Karpas-422 (cell line): Measurements from ENCODE around the gene P3H2. TPM values are rescaled to one million over a fixed set of nuclear protein-coding genes. Genes with fewer than 3 reads are reported as not detected.

ENCODE experiments used
- DNase-seq: peaks from one replicate; pipeline ENCODE4 v3.0.0-alpha.2; 2015
- H2AFZ ChIP-seq: fragments of 200-600 bp; sonication (generic); 2 replicates; pipeline ENCODE4 v1.6.1; 2014; ENCODE audit warnings: antibody characterized with exemption, low read length, mixed read lengths
- H3K27ac ChIP-seq: fragments of 200-600 bp; sonication (generic); 2 replicates; pipeline ENCODE4 v1.5.1; 2014; ENCODE audit warnings: mild to moderate bottlenecking, low read length, moderate library complexity
- H3K27me3 ChIP-seq: fragments of 200-600 bp; sonication (generic); 2 replicates; pipeline ENCODE4 v1.6.1; 2014; ENCODE audit warnings: low read length, mixed read lengths
- H3K36me3 ChIP-seq: fragments of 200-600 bp; sonication (generic); 2 replicates; pipeline ENCODE4 v1.6.1; 2014; ENCODE audit warnings: low read length, mixed read lengths; ENCODE audit not compliant: insufficient read depth
- H3K4me1 ChIP-seq: fragments of 200-600 bp; sonication (generic); 2 replicates; pipeline ENCODE4 v1.6.1; 2014; ENCODE audit warnings: mild to moderate bottlenecking, low read length, mixed read lengths
- H3K4me2 ChIP-seq: fragments of 200-600 bp; sonication (generic); 2 replicates; pipeline ENCODE4 v1.6.1; 2014; ENCODE audit warnings: low read length, low read depth, mild to moderate bottlenecking; ENCODE audit not compliant: poor library complexity, severe bottlenecking
- H3K4me3 ChIP-seq: fragments of 200-600 bp; sonication (generic); 2 replicates; pipeline ENCODE4 v1.5.1; 2014; ENCODE audit warnings: mild to moderate bottlenecking, antibody characterized with exemption, low read length, mixed read lengths
- H3K79me2 ChIP-seq: fragments of 200-600 bp; sonication (generic); 2 replicates; pipeline ENCODE4 v1.6.1; 2014; ENCODE audit warnings: mild to moderate bottlenecking, low read length, mixed read lengths
- H3K9ac ChIP-seq: fragments of 200-600 bp; sonication (generic); 2 replicates; pipeline ENCODE4 v1.6.0; 2014; ENCODE audit warnings: low read length
- H3K9me2 ChIP-seq: fragments of 200-600 bp; sonication (generic), shearing (Covaris generic); replicated peaks from 2 replicates; pipeline ENCODE4 v1.6.0; 2014; ENCODE audit warnings: mild to moderate bottlenecking, low read length, moderate library complexity; ENCODE audit not compliant: insufficient read depth
- H3K9me3 ChIP-seq: fragments of 300-700, 200-600 bp; sonication (generic); 2 replicates; pipeline ENCODE4 v1.6.1; 2014; ENCODE audit warnings: low read length, mixed read lengths
- H4K20me1 ChIP-seq: fragments of 200-600 bp; sonication (generic); 2 replicates; pipeline ENCODE4 v1.6.1; 2014; ENCODE audit warnings: mild to moderate bottlenecking, antibody characterized with exemption, low read length, low read depth; ENCODE audit not compliant: insufficient read depth
- total RNA-seq: library from RNA; depleted of rRNA; stranded (reverse); fragments of >200 nt; shearing (Covaris generic); gene quantifications from 2 replicates; pipeline ENCODE4 v1.2.3, GENCODE V29; 2014; ENCODE audit warnings: low replicate concordance

Gene P3H2
- total RNA-seq, 1 experiment from 2014 or later: not detected

GRCh38 chr3:190070622-190071347 lies 49.9 kb downstream of the P3H2 start:
- Histone ChIP-seq H3K27me3 (no peaks in the 10 kb centered on the region; the same call in 1 of the 2 replicates), H3K4me2 (no peak overlapping the region), H3K9me3 (no peaks in the 10 kb centered on the region), H3K4me1 (no peaks in the 10 kb centered on the region), H3K9ac (no peak overlapping the region), H2AFZ (no peak overlapping the region), H3K4me3 (no peak overlapping the region), H3K36me3 (no peaks in the 10 kb centered on the region), H3K27ac (no peak overlapping the region), H3K79me2 (no peaks in the 10 kb centered on the region), H4K20me1 (no peaks in the 10 kb centered on the region), H3K9me2 (no peaks in the 10 kb centered on the region)
- no peak for DNase-seq

GRCh38 chr3:190065204-190065603 lies 55.5 kb downstream of the P3H2 start:
- Histone ChIP-seq H3K36me3 (no peaks in the 10 kb centered on the region), H3K4me1 (no peaks in the 10 kb centered on the region), H3K9ac (no peak overlapping the region), H4K20me1 (no peaks in the 10 kb centered on the region), H3K9me3 (no peaks in the 10 kb centered on the region), H2AFZ (no peak overlapping the region), H3K4me2 (no peak overlapping the region), H3K9me2 (no peaks in the 10 kb centered on the region), H3K79me2 (no peaks in the 10 kb centered on the region), H3K27ac (no peak overlapping the region), H3K27me3 (no peaks in the 10 kb centered on the region; the same call in 1 of the 2 replicates), H3K4me3 (no peak overlapping the region)
- DNase-seq: no peak

GRCh38 chr3:190064659-190065058 lies 56.0 kb downstream of the P3H2 start:
- Histone ChIP-seq H3K9ac (no peak overlapping the region), H4K20me1 (no peaks in the 10 kb centered on the region), H3K4me2 (no peak overlapping the region), H3K79me2 (no peaks in the 10 kb centered on the region), H3K4me3 (no peak overlapping the region), H2AFZ (no peak overlapping the region), H3K27me3 (no peaks in the 10 kb centered on the region), H3K27ac (no peak overlapping the region), H3K4me1 (no peaks in the 10 kb centered on the region), H3K9me3 (no peaks in the 10 kb centered on the region), H3K9me2 (no peaks in the 10 kb centered on the region), H3K36me3 (no peaks in the 10 kb centered on the region)
- no peak for DNase-seq

GRCh38 chr3:190064112-190064511 lies 56.6 kb downstream of the P3H2 start:
- Histone ChIP-seq H3K4me3 (no peak overlapping the region), H3K4me2 (no peak overlapping the region), H3K79me2 (no peaks in the 10 kb centered on the region), H3K36me3 (no peaks in the 10 kb centered on the region), H3K4me1 (no peaks in the 10 kb centered on the region), H3K9me3 (no peaks in the 10 kb centered on the region), H3K27ac (no peak overlapping the region), H3K27me3 (no peaks in the 10 kb centered on the region), H2AFZ (no peak overlapping the region), H3K9me2 (no peaks in the 10 kb centered on the region), H3K9ac (no peak overlapping the region), H4K20me1 (no peaks in the 10 kb centered on the region)
- DNase-seq: no peak

GRCh38 chr3:190063490-190063889 lies 57.2 kb downstream of the P3H2 start:
- Histone ChIP-seq H3K9ac (no peak overlapping the region), H3K27ac (no peak overlapping the region), H2AFZ (no peak overlapping the region), H3K9me3 (no peaks in the 10 kb centered on the region), H3K36me3 (no peaks in the 10 kb centered on the region), H3K27me3 (no peaks in the 10 kb centered on the region), H3K4me3 (no peak overlapping the region), H3K4me1 (no peaks in the 10 kb centered on the region), H3K4me2 (no peak overlapping the region), H4K20me1 (no peaks in the 10 kb centered on the region), H3K79me2 (no peaks in the 10 kb centered on the region), H3K9me2 (no peaks in the 10 kb centered on the region)
- DNase-seq: no peak

GRCh38 chr3:190060192-190060775 lies 60.4 kb downstream of the P3H2 start:
- no peaks in the 10 kb centered on the region for H3K4me1 ChIP-seq
- no peaks in the 10 kb centered on the region for H3K9me2 ChIP-seq
- no peaks in the 10 kb centered on the region for H4K20me1 ChIP-seq
- no peaks in the 10 kb centered on the region for H3K27me3 ChIP-seq
- DNase-seq: no peak
- no peaks in the 10 kb centered on the region for H3K9me3 ChIP-seq
- H3K9ac ChIP-seq: no peak overlapping the region
- H3K36me3 ChIP-seq: no peaks in the 10 kb centered on the region
- H3K4me3 ChIP-seq: no peak overlapping the region
- H3K4me2 ChIP-seq: no peak overlapping the region
- H3K27ac ChIP-seq: no peak overlapping the region
- no peak overlapping the region for H2AFZ ChIP-seq
- H3K79me2 ChIP-seq: no peaks in the 10 kb centered on the region

- H3K4me3 ChIP-seq: no peak overlapping the region
- no peaks in the 10 kb centered on the region for H3K27me3 ChIP-seq
- no peaks in the 10 kb centered on the region for H3K9me2 ChIP-seq
- H3K9me3 ChIP-seq: no peaks in the 10 kb centered on the region
- H3K36me3 ChIP-seq: no peaks in the 10 kb centered on the region
- H2AFZ ChIP-seq: no peak overlapping the region
- no peaks in the 10 kb centered on the region for H4K20me1 ChIP-seq
- DNase-seq: no peak
- no peak overlapping the region for H3K9ac ChIP-seq
- no peaks in the 10 kb centered on the region for H3K79me2 ChIP-seq
- no peak overlapping the region for H3K4me2 ChIP-seq
- H3K4me1 ChIP-seq: no peaks in the 10 kb centered on the region
- H3K27ac ChIP-seq: no peak overlapping the region
Measured at GRCh38 chr3:190059242-190059590, 61.5 kb downstream of the P3H2 start.

GRCh38 chr3:190058521-190059241 lies 62.0 kb downstream of the P3H2 start:
- Histone ChIP-seq H4K20me1 (no peaks in the 10 kb centered on the region), H3K79me2 (no peaks in the 10 kb centered on the region), H3K4me1 (no peaks in the 10 kb centered on the region), H3K27me3 (no peaks in the 10 kb centered on the region), H3K36me3 (no peaks in the 10 kb centered on the region), H2AFZ (no peak overlapping the region), H3K9me3 (no peaks in the 10 kb centered on the region), H3K4me3 (no peak overlapping the region), H3K9ac (no peak overlapping the region), H3K4me2 (no peak overlapping the region), H3K9me2 (no peaks in the 10 kb centered on the region), H3K27ac (no peak overlapping the region)
- no peak for DNase-seq
